Measurements from ENCODE around the gene MRPL23. TPM values are rescaled to one million over a fixed set of nuclear protein-coding genes. Genes with fewer than 3 reads are reported as not detected.

Gene MRPL23
- total and polyA plus RNA-seq, 9 of the 15 experiments (the other 6 are each of a cell fraction or from before 2014, with no cell fraction given), result 0.44 to 109 (median 37.4) TPM

DNA sequence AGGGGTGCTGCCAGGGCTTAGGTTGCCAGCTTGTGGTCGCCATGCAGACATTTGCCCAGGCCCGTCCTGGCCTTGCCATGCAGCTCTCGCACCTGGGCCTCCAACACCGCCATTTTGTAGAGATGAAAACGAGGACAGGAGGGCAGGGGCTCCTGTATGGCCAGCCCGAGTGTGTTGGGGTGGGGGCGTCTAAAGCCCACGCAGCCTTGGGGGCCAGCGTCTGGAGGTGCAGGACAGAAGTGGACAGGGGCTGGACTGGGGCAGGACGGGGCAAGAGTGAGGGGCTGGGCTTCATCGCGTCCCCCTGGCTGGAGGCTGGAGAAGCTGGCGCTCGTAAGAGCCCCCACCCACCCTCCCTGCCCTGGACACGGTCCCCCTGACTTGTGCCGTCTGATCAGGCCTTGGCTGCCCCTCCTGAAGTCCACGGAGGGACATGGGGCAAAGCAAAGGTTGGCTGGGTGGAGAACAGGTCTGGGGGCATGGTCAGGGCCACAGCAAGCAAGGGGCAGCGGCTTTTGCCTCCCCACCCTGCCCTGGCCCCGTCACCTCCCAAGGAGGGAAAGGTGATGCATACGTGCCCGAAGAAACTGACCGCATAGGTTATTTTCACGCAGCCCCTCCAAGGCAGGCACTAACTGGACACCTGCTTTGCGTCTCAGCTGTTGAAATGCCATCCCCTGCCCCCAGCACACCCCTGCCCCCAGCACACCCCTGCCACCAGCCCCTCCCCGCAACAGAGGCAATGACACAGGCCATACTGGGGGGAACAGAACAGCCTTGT is 26.8 kb upstream of the MRPL23 start:
- WGBS (ENCODE audit: insufficient coverage, low coverage, missing lambda C conversion rate), result 3% methylated on average over 16 of the region's 25 CpGs
- H3K4me2 ChIP-seq (ENCODE audit: insufficient read depth, low read length), result no peak overlapping the region
- peaks cover 0 to 35% of the 10 kb centered on the region in 2 experiments; a peak in 1 of 5 replicates for H3K4me1 ChIP-seq (replicated peaks in 1 of 2; ENCODE audit: control insufficient read depth in 2 of 2, insufficient read depth in 2 of 2, low read length in 2 of 2)
- FAIRE-seq, result no peak
- peaks cover 15 to 59% of the 10 kb centered on the region in 2 experiments; a peak in 4 of 5 replicates for H3K27me3 ChIP-seq (ENCODE audit: control insufficient read depth in 2 of 2, insufficient read depth in 2 of 2, low read length in 2 of 2)
- intact Hi-C loops (cut with micrococcal nuclease) (no loop called here), in situ Hi-C loops (cut with MboI) (no loop called here)
- BruUV-seq (replicated peaks), result no TSS peak
- ChIA-PET CTCF (ENCODE audit: low intra/inter-chr PET ratio) (no interaction called here), POLR2A (interaction anchor here (0.6 to 1.0 kb wide), 2 partner anchors 12 to 15 kb away, joined by 3 to 4 read pairs; no protein-coding TSS in a partner anchor)
- no peaks in the 10 kb centered on the region for H3K36me3 ChIP-seq (ENCODE audit: control insufficient read depth, insufficient read depth, low read length)
- peaks cover 9% of the 10 kb centered on the region; the same call in 1 of the 2 replicates for H4K20me1 ChIP-seq (replicated peaks; ENCODE audit: control insufficient read depth, insufficient read depth, low read length)
- ATAC-seq, result no peak
- H3K79me2 ChIP-seq (ENCODE audit: control insufficient read depth, insufficient read depth, low read length), result no peaks in the 10 kb centered on the region
- H3K27ac ChIP-seq (ENCODE audit: extremely low read depth, low read depth, low read length), result no peak overlapping the region
- DNase-seq (ENCODE audit: extremely low read depth in 1 of 4, low spot score in 3 of 4), result no peak
- no peak overlapping the region for H3K4me3 ChIP-seq
- no peak overlapping the region for H2AFZ ChIP-seq (ENCODE audit: low read depth, low read length)
- H3K9me1 ChIP-seq (ENCODE audit: control insufficient read depth, insufficient read depth, low read length), result no peaks in the 10 kb centered on the region
- no peaks in the 10 kb centered on the region for H3K9me3 ChIP-seq (replicated peaks; ENCODE audit: control insufficient read depth, insufficient read depth, low read depth, low read length)
- no peak overlapping the region for H3K9ac ChIP-seq (ENCODE audit: insufficient read depth in 1 of 2, low read depth in 2 of 2, low read length in 2 of 2)
- TF ChIP-seq, protein P1, sequence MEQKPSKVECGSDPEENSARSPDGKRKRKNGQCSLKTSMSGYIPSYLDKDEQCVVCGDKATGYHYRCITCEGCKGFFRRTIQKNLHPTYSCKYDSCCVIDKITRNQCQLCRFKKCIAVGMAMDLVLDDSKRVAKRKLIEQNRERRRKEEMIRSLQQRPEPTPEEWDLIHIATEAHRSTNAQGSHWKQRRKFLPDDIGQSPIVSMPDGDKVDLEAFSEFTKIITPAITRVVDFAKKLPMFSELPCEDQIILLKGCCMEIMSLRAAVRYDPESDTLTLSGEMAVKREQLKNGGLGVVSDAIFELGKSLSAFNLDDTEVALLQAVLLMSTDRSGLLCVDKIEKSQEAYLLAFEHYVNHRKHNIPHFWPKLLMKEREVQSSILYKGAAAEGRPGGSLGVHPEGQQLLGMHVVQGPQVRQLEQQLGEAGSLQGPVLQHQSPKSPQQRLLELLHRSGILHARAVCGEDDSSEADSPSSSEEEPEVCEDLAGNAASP (IDR thresholded peaks at IDR 0.05), result no peak
- TF ChIP-seq NCOA1 (IDR thresholded peaks at IDR 0.05; ENCODE audit: low read depth), result no peak
- TF ChIP-seq JUN (IDR thresholded peaks at IDR 0.05; ENCODE audit: borderline replicate concordance, low read depth, low read length), result no peak
- no peak for TF ChIP-seq JUN (CRISPR knock-in tag; IDR thresholded peaks at IDR 0.05; ENCODE audit: borderline replicate concordance)
- no peak for TF ChIP-seq TCFL5 (CRISPR knock-in tag; conservative IDR thresholded peaks at IDR 0.05)
- TF ChIP-seq, protein P2, sequence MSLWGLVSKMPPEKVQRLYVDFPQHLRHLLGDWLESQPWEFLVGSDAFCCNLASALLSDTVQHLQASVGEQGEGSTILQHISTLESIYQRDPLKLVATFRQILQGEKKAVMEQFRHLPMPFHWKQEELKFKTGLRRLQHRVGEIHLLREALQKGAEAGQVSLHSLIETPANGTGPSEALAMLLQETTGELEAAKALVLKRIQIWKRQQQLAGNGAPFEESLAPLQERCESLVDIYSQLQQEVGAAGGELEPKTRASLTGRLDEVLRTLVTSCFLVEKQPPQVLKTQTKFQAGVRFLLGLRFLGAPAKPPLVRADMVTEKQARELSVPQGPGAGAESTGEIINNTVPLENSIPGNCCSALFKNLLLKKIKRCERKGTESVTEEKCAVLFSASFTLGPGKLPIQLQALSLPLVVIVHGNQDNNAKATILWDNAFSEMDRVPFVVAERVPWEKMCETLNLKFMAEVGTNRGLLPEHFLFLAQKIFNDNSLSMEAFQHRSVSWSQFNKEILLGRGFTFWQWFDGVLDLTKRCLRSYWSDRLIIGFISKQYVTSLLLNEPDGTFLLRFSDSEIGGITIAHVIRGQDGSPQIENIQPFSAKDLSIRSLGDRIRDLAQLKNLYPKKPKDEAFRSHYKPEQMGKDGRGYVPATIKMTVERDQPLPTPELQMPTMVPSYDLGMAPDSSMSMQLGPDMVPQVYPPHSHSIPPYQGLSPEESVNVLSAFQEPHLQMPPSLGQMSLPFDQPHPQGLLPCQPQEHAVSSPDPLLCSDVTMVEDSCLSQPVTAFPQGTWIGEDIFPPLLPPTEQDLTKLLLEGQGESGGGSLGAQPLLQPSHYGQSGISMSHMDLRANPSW (CRISPR knock-in tag; IDR thresholded peaks at IDR 0.05), result no peak
- TF ChIP-seq ZNF217 (CRISPR knock-in tag; IDR thresholded peaks at IDR 0.05), result no peak
- TF ChIP-seq FOXA1 (IDR thresholded peaks at IDR 0.05; ENCODE audit: borderline replicate concordance), result no peak
- TF ChIP-seq, protein P3, sequence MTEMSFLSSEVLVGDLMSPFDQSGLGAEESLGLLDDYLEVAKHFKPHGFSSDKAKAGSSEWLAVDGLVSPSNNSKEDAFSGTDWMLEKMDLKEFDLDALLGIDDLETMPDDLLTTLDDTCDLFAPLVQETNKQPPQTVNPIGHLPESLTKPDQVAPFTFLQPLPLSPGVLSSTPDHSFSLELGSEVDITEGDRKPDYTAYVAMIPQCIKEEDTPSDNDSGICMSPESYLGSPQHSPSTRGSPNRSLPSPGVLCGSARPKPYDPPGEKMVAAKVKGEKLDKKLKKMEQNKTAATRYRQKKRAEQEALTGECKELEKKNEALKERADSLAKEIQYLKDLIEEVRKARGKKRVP (CRISPR knock-in tag; IDR thresholded peaks at IDR 0.05), result no peak
- TF ChIP-seq HDAC6 (IDR thresholded peaks at IDR 0.05; ENCODE audit: low read depth, low read length), result no peak
- TF ChIP-seq NRF1 (conservative IDR thresholded peaks at IDR 0.05 in 1 of 2, IDR thresholded peaks at IDR 0.05 in 1 of 2), result no peak
- TF ChIP-seq BRF1 (IDR thresholded peaks at IDR 0.05; ENCODE audit: borderline replicate concordance, extremely low read depth, insufficient read length), result no peak
- no peak for TF ChIP-seq FUS (optimal IDR thresholded peaks at IDR 0.05; ENCODE audit: low read depth, low read length)
- TF ChIP-seq TARDBP (IDR thresholded peaks at IDR 0.05), result no peak
- TF ChIP-seq, protein P4, sequence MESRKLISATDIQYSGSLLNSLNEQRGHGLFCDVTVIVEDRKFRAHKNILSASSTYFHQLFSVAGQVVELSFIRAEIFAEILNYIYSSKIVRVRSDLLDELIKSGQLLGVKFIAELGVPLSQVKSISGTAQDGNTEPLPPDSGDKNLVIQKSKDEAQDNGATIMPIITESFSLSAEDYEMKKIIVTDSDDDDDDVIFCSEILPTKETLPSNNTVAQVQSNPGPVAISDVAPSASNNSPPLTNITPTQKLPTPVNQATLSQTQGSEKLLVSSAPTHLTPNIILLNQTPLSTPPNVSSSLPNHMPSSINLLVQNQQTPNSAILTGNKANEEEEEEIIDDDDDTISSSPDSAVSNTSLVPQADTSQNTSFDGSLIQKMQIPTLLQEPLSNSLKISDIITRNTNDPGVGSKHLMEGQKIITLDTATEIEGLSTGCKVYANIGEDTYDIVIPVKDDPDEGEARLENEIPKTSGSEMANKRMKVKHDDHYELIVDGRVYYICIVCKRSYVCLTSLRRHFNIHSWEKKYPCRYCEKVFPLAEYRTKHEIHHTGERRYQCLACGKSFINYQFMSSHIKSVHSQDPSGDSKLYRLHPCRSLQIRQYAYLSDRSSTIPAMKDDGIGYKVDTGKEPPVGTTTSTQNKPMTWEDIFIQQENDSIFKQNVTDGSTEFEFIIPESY (CRISPR knock-in tag; IDR thresholded peaks at IDR 0.05), result no peak

Data from K562 (cell line).